ENCODE results near the gene TECR. TPM values are rescaled to one million over a fixed set of nuclear protein-coding genes. Genes with fewer than 3 reads are reported as not detected.

The TECR gene
- total and polyA plus RNA-seq, 9 of the 15 experiments (the other 6 are each of a cell fraction or from before 2014, with no cell fraction given) = 29.3 to 211 (median 81.4) TPM

GRCh38 chr19:14571695-14572490, 42.5 kb downstream of the TECR start, which contains the start of gene NDUFB7 (continued):
- TF ChIP-seq TFAM (CRISPR knock-in tag; conservative IDR thresholded peaks at IDR 0.05) = no peak
- no peak for TF ChIP-seq ZNF282 (CRISPR knock-in tag; IDR thresholded peaks at IDR 0.05)
- TF ChIP-seq ZBTB17 (CRISPR knock-in tag; IDR thresholded peaks at IDR 0.05) = peak; percentile 70; the same call in 1 of the 2 replicates
- peak; percentile 64; the same call in 1 of the 2 replicates for TF ChIP-seq MYC (IDR thresholded peaks at IDR 0.05; ENCODE audit: low read depth, low read length)
- 0 out of 2 replicates have a peak, but pooled peaks have one; percentile 19 for TF ChIP-seq MYC (CRISPR knock-in tag; IDR thresholded peaks at IDR 0.05; ENCODE audit: borderline replicate concordance, low read depth)

- no peaks in the 10 kb centered on the region for H3K9me1 ChIP-seq (ENCODE audit: control insufficient read depth, insufficient read depth, low read length)
- H3K79me2 ChIP-seq (ENCODE audit: control insufficient read depth, insufficient read depth, low read length) = peaks cover 16% of the 10 kb centered on the region
- ChIA-PET CTCF (ENCODE audit: low intra/inter-chr PET ratio) (interaction anchor here (1.3 kb wide), 1 partner anchor 111 kb away, joined by 4 read pairs; no protein-coding TSS in a partner anchor), POLR2A (interaction anchor here (1.5 kb wide), 1 partner anchor 27 kb away, joined by 3 read pairs; no protein-coding TSS in a partner anchor)
- FAIRE-seq (no peak), ATAC-seq (no peak), DNase-seq (ENCODE audit: extremely low read depth in 1 of 4, low spot score in 3 of 4) (no peak)
- in situ Hi-C loops (cut with MboI) (loop anchor here (10.0 kb wide), 2 partner anchors 209 to 319 kb away; no protein-coding TSS in a partner anchor), intact Hi-C loops (cut with micrococcal nuclease) (loop anchor here (2.0 kb wide), 1 partner anchor 209 kb away; no protein-coding TSS in a partner anchor)
- H2AFZ ChIP-seq (ENCODE audit: low read depth, low read length) = no peak overlapping the region
- H3K36me3 ChIP-seq (ENCODE audit: control insufficient read depth, insufficient read depth, low read length) = peaks cover 7% of the 10 kb centered on the region; the same call in 1 of the 3 replicates
- no peaks in the 10 kb centered on the region; the same call in 1 of the 2 replicates for H4K20me1 ChIP-seq (replicated peaks; ENCODE audit: control insufficient read depth, insufficient read depth, low read length)
- no TSS peak for BruUV-seq (replicated peaks)
- no peak overlapping the region for H3K4me3 ChIP-seq
- H3K4me1 ChIP-seq (replicated peaks in 1 of 2; ENCODE audit: control insufficient read depth in 2 of 2, insufficient read depth in 2 of 2, low read length in 2 of 2) = peaks cover 10 to 27% of the 10 kb centered on the region in 2 experiments; a peak in 4 of 5 replicates
- no peaks in the 10 kb centered on the region; a peak in 1 of 5 replicates for H3K27me3 ChIP-seq (ENCODE audit: control insufficient read depth in 2 of 2, insufficient read depth in 2 of 2, low read length in 2 of 2)
- H3K4me2 ChIP-seq (ENCODE audit: insufficient read depth, low read length) = no peak overlapping the region
- 74% methylated on average over 6 of the region's 6 CpGs for WGBS (ENCODE audit: insufficient coverage, low coverage, missing lambda C conversion rate)
- no peaks in the 10 kb centered on the region for H3K9me3 ChIP-seq (replicated peaks; ENCODE audit: control insufficient read depth, insufficient read depth, low read depth, low read length)
- H3K9ac ChIP-seq (ENCODE audit: insufficient read depth in 1 of 2, low read depth in 2 of 2, low read length in 2 of 2) = no peak overlapping the region
- no peak overlapping the region for H3K27ac ChIP-seq (ENCODE audit: extremely low read depth, low read depth, low read length)
- TF ChIP-seq RBM17 (IDR thresholded peaks at IDR 0.05; ENCODE audit: borderline replicate concordance, low read depth, low read length) (no peak), BMI1 (IDR thresholded peaks at IDR 0.05; ENCODE audit: low read length) (no peak), KAT8 (IDR thresholded peaks at IDR 0.05; ENCODE audit: low read depth) (no peak), C11orf30 (IDR thresholded peaks at IDR 0.05; ENCODE audit: low read depth) (no peak), MCM3 (IDR thresholded peaks at IDR 0.05) (no peak), ZKSCAN8 (CRISPR knock-in tag; IDR thresholded peaks at IDR 0.05) (peak; percentile 75; the same call in 1 of the 2 replicates), MAFK (IDR thresholded peaks at IDR 0.05; ENCODE audit: low read length) (no peak), ZFP36 (IDR thresholded peaks at IDR 0.05; ENCODE audit: low read depth, low read length, partially characterized antibody) (peak; percentile 50), FUS (optimal IDR thresholded peaks at IDR 0.05; ENCODE audit: low read depth, low read length) (no peak), POLR2AphosphoS5 (IDR thresholded peaks at IDR 0.05; ENCODE audit: control insufficient read depth, insufficient read depth, low read depth, low read length) (no peak), DACH1 (IDR thresholded peaks at IDR 0.05; ENCODE audit: partially characterized antibody) (no peak), TEAD4 (IDR thresholded peaks at IDR 0.05; ENCODE audit: low read length) (no peak), TEAD4 (CRISPR knock-in tag; IDR thresholded peaks at IDR 0.05; ENCODE audit: borderline replicate concordance) (no peak)
Measured at GRCh38 chr19:14575428-14575980, 46.1 kb downstream of the TECR start.
